GM10248 (cell line): Measurements from ENCODE around the gene TARS2.

ENCODE experiments used
- CTCF ChIA-PET: fragments of 300-600 bp; sonication (Branson Sonifier 250); formaldehyde crosslinking; extraction: SDS; loops from one replicate; lab custom pipeline; 2021; ENCODE audit warnings: antibody characterized with exemption; lab: Yijun Ruan, JAX
- POLR2A ChIA-PET: fragments of 350-650 bp; sonication (Branson Sonifier 250); formaldehyde crosslinking; extraction: SDS; loops from one replicate; lab custom pipeline; 2020; ENCODE audit warnings: antibody characterized with exemption; lab: Yijun Ruan, JAX
- DNase-seq: peaks from one replicate; pipeline ENCODE4 v3.0.0; 2012; ENCODE audit errors: extremely low spot score
- CTCF ChIP-seq: IDR thresholded peaks from 2 replicates; pipeline ENCODE4 v1.5.1; 2012; ENCODE audit warnings: mild to moderate bottlenecking, low read depth; ENCODE audit errors: extremely low read depth, missing control alignments, control extremely low read depth

TARS2 gene

GRCh38 chr1:150477733-150478132, 9.5 kb upstream of the TARS2 start:
- POLR2A ChIA-PET: no interaction called here

GRCh38 chr1:150479370-150479769, 7.8 kb upstream of the TARS2 start:
- no peak for TF ChIP-seq CTCF
- CTCF ChIA-PET: no interaction called here
- no peak for DNase-seq
- POLR2A ChIA-PET: no interaction called here

More at GRCh38 chr1:150477733-150478132, 9.5 kb upstream of the TARS2 start:
- no peak for DNase-seq
- CTCF ChIA-PET: no interaction called here
- TF ChIP-seq CTCF: no peak

GRCh38 chr1:150479927-150480352, 7.3 kb upstream of the TARS2 start:
- ChIA-PET POLR2A (no interaction called here), CTCF (interaction anchor here (1.6 kb wide), 1 partner anchor 64 kb away, joined by 4 read pairs; no protein-coding TSS in a partner anchor)
- no peak for DNase-seq
- no peak for TF ChIP-seq CTCF

- POLR2A ChIA-PET: interaction anchor here (0.7 kb wide), 1 partner anchor 88 kb away, joined by 10 read pairs; no protein-coding TSS in a partner anchor
- DNase-seq: no peak
- no peak for TF ChIP-seq CTCF
- CTCF ChIA-PET: no interaction called here
Measured at GRCh38 chr1:150484431-150484830, 2.8 kb upstream of the TARS2 start.

- CTCF ChIA-PET: interaction anchor here (1.7 kb wide), 1 partner anchor 76 kb away, joined by 5 read pairs; no protein-coding TSS in a partner anchor
- TF ChIP-seq CTCF: no peak
- DNase-seq: no peak
- POLR2A ChIA-PET: interaction anchor here (0.7 kb wide), 1 partner anchor 87 kb away, joined by 10 read pairs; no protein-coding TSS in a partner anchor
Measured at GRCh38 chr1:150484861-150485260, 2.4 kb upstream of the TARS2 start.

- ChIA-PET CTCF (interaction anchor here (0.8 to 1.7 kb wide), 5 partner anchors 34 to 232 kb away, joined by 3 to 5 read pairs (median 4); no protein-coding TSS in a partner anchor), POLR2A (no interaction called here)
- no peak for TF ChIP-seq CTCF
- no peak for DNase-seq
Measured at GRCh38 chr1:150487763-150488115, 520 bp downstream of the TARS2 start.
